CD4-positive, alpha-beta T cell treated with Interferon alpha-2 for 1 hour (primary cell): ENCODE results near the gene HSD11B1.
A peak's percentile ranks its signal among the peaks of the same experiment; 100 is the strongest.

ENCODE experiments used
- DNase-seq, 2 donors: peaks; one replicate each; pipeline ENCODE4 v3.0.0-alpha.2; 2020 to 2022

The HSD11B1 gene

GRCh38 chr1:209704584-209704983, at the start of gene HSD11B1:
HSD11B1 (plus strand) TSS chr1:209704846; CDS start chr1:209704943, 97 bp downstream.
- no peak for DNase-seq

- no peak for DNase-seq
Observed at GRCh38 chr1:209655411-209656231, 49.0 kb upstream of the HSD11B1 start.

- peak in 1 of 2 donors; percentile 82 for DNase-seq
Observed at GRCh38 chr1:209657140-209657879, 47.3 kb upstream of the HSD11B1 start.

GRCh38 chr1:209657918-209658317, 46.7 kb upstream of the HSD11B1 start:
- no peak for DNase-seq

GRCh38 chr1:209659909-209660308, 44.7 kb upstream of the HSD11B1 start:
- peak in 1 of 2 donors; percentile 61 for DNase-seq

- no peak for DNase-seq
Observed at GRCh38 chr1:209661071-209661470, 43.6 kb upstream of the HSD11B1 start.

GRCh38 chr1:209662879-209663327, 41.7 kb upstream of the HSD11B1 start:
- DNase-seq = no peak

- no peak for DNase-seq
Observed at GRCh38 chr1:209667103-209667502, 37.5 kb upstream of the HSD11B1 start.

- DNase-seq = no peak
Observed at GRCh38 chr1:209667708-209668107, 36.9 kb upstream of the HSD11B1 start.

- no peak for DNase-seq
Observed at GRCh38 chr1:209670441-209671082, 34.1 kb upstream of the HSD11B1 start.

GRCh38 chr1:209672705-209673630, 31.7 kb upstream of the HSD11B1 start:
- peak; percentile 70 to 76 for DNase-seq

GRCh38 chr1:209673631-209674417, 30.8 kb upstream of the HSD11B1 start:
- DNase-seq = peak in 1 of 2 donors; percentile 55

GRCh38 chr1:209674957-209675564, 29.6 kb upstream of the HSD11B1 start, which contains the start of gene G0S2:
G0S2 (plus strand) TSS chr1:209675412; CDS start chr1:209675685, 273 bp downstream.
- peak; percentile 33 to 70 for DNase-seq

GRCh38 chr1:209675565-209676154, 29.0 kb upstream of the HSD11B1 start:
- no peak for DNase-seq

GRCh38 chr1:209678981-209679539, 25.6 kb upstream of the HSD11B1 start:
- no peak for DNase-seq

GRCh38 chr1:209685821-209686220, 18.8 kb upstream of the HSD11B1 start:
- peak in 1 of 2 donors; percentile 67 for DNase-seq

- DNase-seq = no peak
Observed at GRCh38 chr1:209686322-209686721, 18.3 kb upstream of the HSD11B1 start.

- no peak for DNase-seq
Observed at GRCh38 chr1:209688746-209689234, 15.9 kb upstream of the HSD11B1 start.

- DNase-seq = no peak
Observed at GRCh38 chr1:209689477-209689876, 15.2 kb upstream of the HSD11B1 start.

GRCh38 chr1:209691237-209691636, 13.4 kb upstream of the HSD11B1 start:
- DNase-seq = no peak
